Measurements from ENCODE around the gene AGA.

The AGA gene

DNA sequence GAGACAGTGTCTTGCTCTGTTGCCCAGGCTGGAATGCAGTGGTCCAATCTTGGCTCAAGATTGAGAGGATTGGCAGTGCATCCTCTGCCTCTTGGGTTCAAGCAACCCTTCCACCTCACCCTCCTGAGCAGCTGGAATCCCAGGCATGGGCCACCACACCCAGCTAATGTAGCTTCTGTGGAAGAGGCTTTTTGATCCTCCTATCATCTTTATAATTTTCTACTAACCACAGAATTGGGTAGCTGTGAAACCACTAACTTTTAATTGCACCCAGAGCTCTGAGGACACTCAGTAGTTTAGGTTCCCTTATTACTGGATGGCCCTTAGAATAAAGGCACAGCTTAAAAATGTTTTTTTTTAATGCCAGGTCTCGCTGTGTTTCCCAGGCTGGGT is 8.9 kb upstream of the AGA start:
- Histone ChIP-seq H3K36me3 (ENCODE audit: low read length) (no peaks in the 10 kb centered on the region), H2AFZ (ENCODE audit: low read depth, low read length, severe bottlenecking) (no peak overlapping the region), H3K4me2 (ENCODE audit: low read depth, low read length, poor library complexity, severe bottlenecking) (no peak overlapping the region), H3K27ac (ENCODE audit: low read depth, low read length) (no peak overlapping the region), H3K27me3 (ENCODE audit: low read length) (no peaks in the 10 kb centered on the region), H3F3A (ENCODE audit: insufficient read depth) (no peaks in the 10 kb centered on the region), H4K20me1 (ENCODE audit: low read depth, low read length) (no peaks in the 10 kb centered on the region), H3K9me2 (replicated peaks; ENCODE audit: insufficient read depth, low read length) (no peaks in the 10 kb centered on the region), H3K9me3 (ENCODE audit: insufficient read depth, low read length) (no peaks in the 10 kb centered on the region), H3K79me2 (ENCODE audit: insufficient read depth, low read length) (no peaks in the 10 kb centered on the region), H3K4me3 (ENCODE audit: insufficient read depth, low read length, poor library complexity, severe bottlenecking) (no peak overlapping the region), H3K9ac (ENCODE audit: low read length) (no peak overlapping the region)
- TF ChIP-seq CTCF (IDR thresholded peaks at IDR 0.05; ENCODE audit: insufficient read depth, low read length, poor library complexity, severe bottlenecking) (no peak), EZH2phosphoT487 (conservative IDR thresholded peaks at IDR 0.05; ENCODE audit: low read length) (no peak)

GRCh38 chr4:177450426-177451107 is 8.3 kb upstream of the AGA start:
- no peak overlapping the region for H3K4me2 ChIP-seq (ENCODE audit: low read depth, low read length, poor library complexity, severe bottlenecking)
- H4K20me1 ChIP-seq (ENCODE audit: low read depth, low read length) = no peaks in the 10 kb centered on the region
- H3K27ac ChIP-seq (ENCODE audit: low read depth, low read length) = no peak overlapping the region

DNA sequence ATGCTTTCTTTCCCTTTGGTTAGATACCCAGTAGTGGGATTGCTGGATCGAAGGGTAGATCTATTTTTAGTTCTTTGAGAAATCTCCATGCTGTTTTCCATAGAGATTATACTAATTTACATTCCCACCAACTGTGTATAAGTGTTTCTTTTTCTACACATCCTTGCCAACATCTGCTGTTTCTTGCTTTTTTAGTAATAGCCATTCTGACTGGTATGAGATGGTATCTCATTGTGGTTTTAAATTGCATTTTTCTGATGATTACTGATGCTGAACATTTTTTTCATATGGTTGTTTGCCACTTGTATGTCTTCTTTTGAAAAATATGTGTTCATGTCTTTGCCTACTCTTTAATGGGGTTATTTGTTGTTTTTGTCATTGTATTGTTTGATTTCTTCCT is 6.6 kb upstream of the AGA start:
- no peak overlapping the region for H3K4me2 ChIP-seq (ENCODE audit: low read depth, low read length, poor library complexity, severe bottlenecking)
- no peaks in the 10 kb centered on the region for H3K27me3 ChIP-seq (ENCODE audit: low read length)
- 0 out of 2 replicates have a peak, but pooled peaks cover under 1% of the 10 kb centered on the region for H3F3A ChIP-seq (ENCODE audit: insufficient read depth)
- H4K20me1 ChIP-seq (ENCODE audit: low read depth, low read length) = no peaks in the 10 kb centered on the region
- no peaks in the 10 kb centered on the region for H3K36me3 ChIP-seq (ENCODE audit: low read length)
- H3K9ac ChIP-seq (ENCODE audit: low read length) = no peak overlapping the region
- no peaks in the 10 kb centered on the region for H3K9me2 ChIP-seq (replicated peaks; ENCODE audit: insufficient read depth, low read length)
- no peak overlapping the region for H2AFZ ChIP-seq (ENCODE audit: low read depth, low read length, severe bottlenecking)
- no peak for TF ChIP-seq CTCF (IDR thresholded peaks at IDR 0.05; ENCODE audit: insufficient read depth, low read length, poor library complexity, severe bottlenecking)
- no peak overlapping the region for H3K4me3 ChIP-seq (ENCODE audit: insufficient read depth, low read length, poor library complexity, severe bottlenecking)
- H3K27ac ChIP-seq (ENCODE audit: low read depth, low read length) = no peak overlapping the region
- no peaks in the 10 kb centered on the region for H3K79me2 ChIP-seq (ENCODE audit: insufficient read depth, low read length)
- no peaks in the 10 kb centered on the region for H3K9me3 ChIP-seq (ENCODE audit: insufficient read depth, low read length)

More at GRCh38 chr4:177450426-177451107, 8.3 kb upstream of the AGA start:
- H3K79me2 ChIP-seq (ENCODE audit: insufficient read depth, low read length) = no peaks in the 10 kb centered on the region
- H3K36me3 ChIP-seq (ENCODE audit: low read length) = no peaks in the 10 kb centered on the region
- no peak for TF ChIP-seq CTCF (IDR thresholded peaks at IDR 0.05; ENCODE audit: insufficient read depth, low read length, poor library complexity, severe bottlenecking)
- no peaks in the 10 kb centered on the region for H3F3A ChIP-seq (ENCODE audit: insufficient read depth)
- no peak overlapping the region for H3K4me3 ChIP-seq (ENCODE audit: insufficient read depth, low read length, poor library complexity, severe bottlenecking)
- no peaks in the 10 kb centered on the region for H3K9me3 ChIP-seq (ENCODE audit: insufficient read depth, low read length)
- no peaks in the 10 kb centered on the region for H3K27me3 ChIP-seq (ENCODE audit: low read length)
- no peak overlapping the region for H3K9ac ChIP-seq (ENCODE audit: low read length)
- no peak overlapping the region for H2AFZ ChIP-seq (ENCODE audit: low read depth, low read length, severe bottlenecking)
- H3K9me2 ChIP-seq (replicated peaks; ENCODE audit: insufficient read depth, low read length) = no peaks in the 10 kb centered on the region
